HEK293T (cell line): ENCODE data around the gene PCNX3.

ENCODE experiments used
- BHLHE40 ChIP-seq: fragments of 450-650 bp; IDR thresholded peaks from 2 replicates; pipeline ENCODE4 v1.6.1; 2016; ENCODE audit warnings: mild to moderate bottlenecking, moderate library complexity, borderline replicate concordance
- ELF4 ChIP-seq: fragments of 450-650 bp; IDR thresholded peaks from 2 replicates; pipeline ENCODE4 v1.6.1; 2017; ENCODE audit warnings: antibody characterized with exemption
- FOXA1 ChIP-seq: fragments of 450-650 bp; IDR thresholded peaks from 2 replicates; pipeline ENCODE4 v1.6.1; 2016; ENCODE audit warnings: mild to moderate bottlenecking
- FOXK2 ChIP-seq: fragments of 450-650 bp; IDR thresholded peaks from 2 replicates; pipeline ENCODE4 v1.6.1; 2016; ENCODE audit warnings: mild to moderate bottlenecking
- FOXM1 ChIP-seq: fragments of 450-650 bp; IDR thresholded peaks from 2 replicates; pipeline ENCODE4 v1.6.1; 2017; ENCODE audit warnings: mild to moderate bottlenecking, borderline replicate concordance
- NFRKB ChIP-seq: fragments of 450-650 bp; IDR thresholded peaks from 2 replicates; pipeline ENCODE4 v1.6.1; 2016; ENCODE audit warnings: mild to moderate bottlenecking, moderate library complexity
- SP1 ChIP-seq: fragments of 450-650 bp; IDR thresholded peaks from 2 replicates; pipeline ENCODE4 v1.6.1; 2017
- SUZ12 ChIP-seq: fragments of 450-650 bp; IDR thresholded peaks from 2 replicates; pipeline ENCODE4 v1.6.1; 2016; ENCODE audit warnings: mild to moderate bottlenecking
- TARDBP ChIP-seq: fragments of 450-650 bp; IDR thresholded peaks from 2 replicates; pipeline ENCODE4 v1.6.1; 2016

DNA sequence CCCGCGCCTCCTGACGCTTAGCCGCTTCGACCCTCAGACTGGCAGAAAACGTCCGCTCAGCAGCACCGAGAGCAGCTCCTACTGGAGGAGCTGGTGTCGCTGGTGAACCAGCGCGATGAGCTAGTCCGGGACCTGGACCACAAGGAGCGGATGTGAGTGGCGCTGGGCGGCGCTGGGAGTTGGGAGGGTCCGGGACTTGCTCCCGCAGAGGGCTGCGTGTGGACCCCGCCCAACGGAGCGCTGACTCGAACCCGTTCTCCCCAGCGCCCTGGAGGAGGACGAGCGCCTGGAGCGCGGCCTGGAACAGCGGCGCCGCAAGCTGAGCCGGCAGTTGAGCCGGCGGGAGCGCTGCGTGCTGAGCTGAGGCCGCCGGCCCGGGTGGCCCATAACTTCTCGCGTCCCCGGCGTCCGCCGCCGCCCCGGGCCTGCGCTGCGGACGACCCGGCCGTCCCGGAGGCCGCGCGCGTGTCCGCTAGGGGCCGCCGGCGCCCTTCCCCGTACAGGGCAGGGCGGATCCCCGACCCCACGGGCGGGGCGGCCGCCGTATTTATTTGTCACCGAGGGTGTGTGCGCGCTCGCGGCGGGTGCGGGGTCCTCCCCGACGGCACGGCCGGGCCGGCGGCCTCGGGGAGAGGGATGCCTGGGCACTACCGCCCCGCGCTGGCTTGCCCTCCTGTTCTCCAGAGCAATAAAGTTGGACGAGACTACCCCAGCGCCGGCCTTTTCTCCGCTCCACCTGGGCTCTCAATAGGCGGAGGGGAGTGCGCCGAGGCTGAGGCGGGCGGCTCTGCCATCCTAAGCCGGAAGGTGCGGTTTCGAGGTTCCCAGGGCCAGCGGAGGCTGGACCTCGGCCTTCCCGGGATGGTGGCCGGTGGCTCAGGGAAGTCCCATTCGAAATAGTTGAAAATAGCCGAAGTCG, 23.4 kb upstream of the PCNX3 start:
- no peak for TF ChIP-seq SP1
- no peak for TF ChIP-seq SUZ12
- TF ChIP-seq TARDBP: no peak
- TF ChIP-seq BHLHE40: no peak
- TF ChIP-seq FOXA1: no peak
- TF ChIP-seq FOXM1: no peak
- TF ChIP-seq FOXK2: no peak
- TF ChIP-seq NFRKB: no peak
- TF ChIP-seq ELF4: no peak
